Measurements from ENCODE around the gene NPNT. TPM values are rescaled to one million over a fixed set of nuclear protein-coding genes. Genes with fewer than 3 reads are reported as not detected.

Gene NPNT
- total and polyA plus RNA-seq, 12 donors = 1.7 to 32.6 (median 4.3) TPM

DNA sequence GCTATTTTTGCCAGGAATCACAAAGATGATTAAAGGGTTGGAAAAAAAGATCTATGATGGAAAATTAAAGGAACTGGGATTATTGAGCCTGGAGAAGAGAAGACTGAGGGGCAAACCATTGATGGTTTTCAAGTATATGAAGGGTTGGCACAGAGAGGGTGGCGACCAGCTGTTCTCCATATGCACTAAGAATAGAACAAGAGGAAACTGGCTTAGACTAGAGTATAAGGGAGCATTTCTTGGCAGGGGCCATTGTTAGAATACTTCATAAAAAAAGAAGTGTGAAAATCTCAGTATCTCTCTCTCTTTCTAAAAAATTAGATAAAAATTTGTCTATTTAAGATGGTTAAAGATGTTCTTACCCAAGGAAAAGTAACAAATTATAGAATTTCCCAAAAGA is 75.1 kb downstream of the NPNT start:
- intact Hi-C loops (cut with DNase I) = no loop called here
- ATAC-seq (no peak), DNase-seq (no peak)
- Histone ChIP-seq H3K4me3 (no peak overlapping the region), H3K27me3 (no peaks in the 10 kb centered on the region), H3K36me3 (no peaks in the 10 kb centered on the region), H3K27ac (no peak overlapping the region), H3K9me3 (no peaks in the 10 kb centered on the region), H3K4me1 (peaks cover 0 to 31% (median 15%) of the 10 kb centered on the region in 9 donors)
- 63 to 91% methylated on average over 1 of the region's 1 CpG for WGBS, 2 donors
- no peak for TF ChIP-seq CTCF (IDR thresholded peaks at IDR 0.05)

- Histone ChIP-seq H3K27me3 (no peaks in the 10 kb centered on the region), H3K36me3 (no peaks in the 10 kb centered on the region), H3K9me3 (no peaks in the 10 kb centered on the region), H3K4me1 (peaks cover 0 to 25% (median 13%) of the 10 kb centered on the region in 9 donors), H3K27ac (no peak overlapping the region), H3K4me3 (no peak overlapping the region)
- TF ChIP-seq CTCF (IDR thresholded peaks at IDR 0.05) = no peak
- intact Hi-C loops (cut with DNase I) = no loop called here
- WGBS, 2 donors = 72 to 77% methylated on average over 4 of the region's 4 CpGs
- DNase-seq = no peak
- ATAC-seq = no peak
Observed at GRCh38 chr4:105971036-105971435, 75.8 kb downstream of the NPNT start.

DNA sequence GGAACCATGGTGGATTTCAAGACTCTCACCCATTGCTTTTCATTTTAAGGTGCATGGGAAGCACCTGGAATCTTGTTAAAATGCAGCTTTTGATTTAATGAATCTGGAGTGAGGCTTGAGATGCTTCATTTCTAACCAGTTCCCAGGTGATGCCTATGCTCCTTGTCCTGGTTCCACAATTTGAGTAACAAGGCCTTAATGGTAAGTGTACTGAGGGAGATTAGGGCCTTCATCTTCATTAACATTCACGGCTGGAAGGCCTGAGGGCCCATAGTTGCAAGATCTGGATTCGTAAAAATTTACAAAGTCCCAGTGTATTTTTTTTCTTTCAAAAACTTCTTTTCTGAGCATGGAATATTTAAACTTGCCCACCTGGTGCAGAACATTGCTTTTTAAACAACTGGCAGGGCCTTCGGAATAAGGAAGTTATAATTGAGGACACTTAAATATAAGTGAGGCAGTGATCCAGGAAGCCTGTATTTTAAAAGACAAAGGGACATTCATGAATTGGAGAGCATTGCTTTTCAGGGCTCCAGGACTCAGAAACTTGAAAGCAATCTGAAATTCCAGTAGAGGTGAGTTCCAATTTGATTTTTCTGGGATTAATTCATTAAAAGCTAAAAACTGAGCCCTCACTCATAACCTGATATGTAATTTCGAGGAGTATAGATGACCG is 77.8 kb downstream of the NPNT start:
- H3K4me1 ChIP-seq = peaks cover 0 to 6% (median 0%) of the 10 kb centered on the region in 9 donors
- no peak overlapping the region for H3K27ac ChIP-seq
- peaks cover 0 to 2% (median 0%) of the 10 kb centered on the region in 11 donors for H3K9me3 ChIP-seq
- TF ChIP-seq CTCF (IDR thresholded peaks at IDR 0.05) = no peak
- ATAC-seq (no peak), DNase-seq (no peak)
- no peak overlapping the region for H3K4me3 ChIP-seq
- no peaks in the 10 kb centered on the region for H3K27me3 ChIP-seq
- 88 to 92% methylated on average over 5 of the region's 5 CpGs for WGBS, 2 donors
- H3K36me3 ChIP-seq = no peaks in the 10 kb centered on the region
- intact Hi-C loops (cut with DNase I) = no loop called here

DNA sequence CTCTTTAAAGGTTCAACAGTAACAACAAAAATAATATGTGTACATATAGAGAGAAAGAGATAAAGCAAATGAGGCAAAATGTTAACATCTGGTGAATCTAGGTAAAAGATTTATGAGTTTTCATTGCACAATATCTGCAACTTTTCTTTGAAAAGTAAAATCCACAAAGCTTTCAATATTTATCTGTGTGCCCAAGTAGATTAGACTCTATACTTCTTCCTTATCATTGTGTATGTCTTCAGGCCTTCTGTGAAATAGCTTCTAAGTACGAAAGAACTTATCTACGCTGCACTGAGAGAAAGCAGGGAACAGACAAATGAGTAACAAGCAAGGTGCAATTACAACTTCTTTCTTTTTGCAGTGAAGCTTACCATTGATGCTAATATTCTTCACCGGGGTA is 81.6 kb downstream of the NPNT start:
- Histone ChIP-seq H3K4me3 (no peak overlapping the region), H3K27ac (no peak overlapping the region), H3K27me3 (no peaks in the 10 kb centered on the region), H3K4me1 (peaks cover 0 to 12% (median 0%) of the 10 kb centered on the region in 9 donors), H3K36me3 (no peaks in the 10 kb centered on the region), H3K9me3 (peaks cover 0 to 7% (median 0%) of the 10 kb centered on the region in 11 donors)
- TF ChIP-seq CTCF (IDR thresholded peaks at IDR 0.05) = no peak
- intact Hi-C loops (cut with DNase I) = no loop called here
- DNase-seq (no peak), ATAC-seq (no peak)
- WGBS, 2 donors = 75 to 76% methylated on average over 3 of the region's 3 CpGs
